T-helper 1 cell (primary cell): ENCODE data around the gene NR2E1.
A peak's percentile ranks its signal among the peaks of the same experiment; 100 is the strongest.

ENCODE experiments used
- DNase-seq, 5 donors: peaks; one replicate each; pipeline ENCODE4 v3.0.0-alpha.2; 2012 to 2020
- total RNA-seq, 4 donors: gene quantifications; one replicate each; lab custom pipeline; 2026; lab: John Stamatoyannopoulos, UW

Gene NR2E1
- total RNA-seq: 0 reads per million in 4 donors

- no peak for DNase-seq
Observed at GRCh38 chr6:108165714-108166663, at the start of gene NR2E1. Gene NR2E1 (plus strand): TSS chr6:108166022. CDS start chr6:108166766, 744 bp downstream.

- DNase-seq: no peak
Observed at GRCh38 chr6:108116546-108117426, 49.0 kb upstream of the NR2E1 start.

DNA sequence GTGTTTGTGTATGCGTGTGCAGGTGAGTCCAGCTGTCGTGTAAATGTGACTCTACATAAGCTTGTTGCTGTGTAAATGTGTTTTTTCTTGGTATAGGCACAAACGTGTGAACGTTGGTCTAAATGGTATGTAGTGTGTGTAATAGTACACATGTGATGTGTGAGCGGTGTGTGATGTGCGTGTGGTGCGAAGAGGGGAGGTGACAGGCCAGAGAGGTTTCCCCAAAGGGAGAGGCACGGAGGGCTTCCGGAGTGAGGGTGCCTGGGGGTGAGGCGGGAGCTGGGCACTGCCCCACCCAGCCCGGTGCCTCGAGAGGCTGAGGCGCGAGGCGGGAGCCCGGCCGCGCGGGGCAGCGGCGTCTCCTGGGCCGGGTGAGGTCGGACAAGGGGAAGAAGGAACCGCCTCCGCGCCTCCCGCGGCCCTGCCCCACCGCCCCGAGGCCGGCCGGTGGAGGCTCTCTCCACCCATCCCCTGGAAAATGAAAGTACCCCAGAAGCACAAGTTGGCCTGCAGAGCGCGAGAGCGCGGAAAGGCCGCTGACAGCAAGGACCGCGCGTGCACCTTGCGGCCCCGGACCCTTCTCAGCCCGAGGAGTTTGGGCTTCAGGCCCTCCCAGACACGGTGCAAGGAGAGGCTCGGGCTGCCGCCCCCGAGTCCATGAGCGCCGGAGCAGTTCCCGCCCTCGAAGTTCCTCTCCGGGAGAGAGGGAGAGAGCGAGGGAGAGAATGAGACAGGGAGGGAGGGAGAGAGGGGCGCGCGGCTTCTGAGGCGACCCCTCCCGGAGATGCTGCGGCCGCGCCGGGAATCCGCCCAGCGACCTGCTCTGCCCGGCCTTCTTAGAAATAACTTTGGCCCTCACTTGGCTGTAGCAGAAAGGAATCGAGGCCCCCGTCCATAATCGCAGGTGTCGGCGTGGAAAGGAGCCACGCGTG lies 48.1 kb upstream of the NR2E1 start:
- DNase-seq: peak in 1 of 5 donors; percentile 28

GRCh38 chr6:108118359-108118724 lies 47.5 kb upstream of the NR2E1 start:
- no peak for DNase-seq

GRCh38 chr6:108118810-108119768 lies 46.7 kb upstream of the NR2E1 start:
- DNase-seq: no peak

DNA sequence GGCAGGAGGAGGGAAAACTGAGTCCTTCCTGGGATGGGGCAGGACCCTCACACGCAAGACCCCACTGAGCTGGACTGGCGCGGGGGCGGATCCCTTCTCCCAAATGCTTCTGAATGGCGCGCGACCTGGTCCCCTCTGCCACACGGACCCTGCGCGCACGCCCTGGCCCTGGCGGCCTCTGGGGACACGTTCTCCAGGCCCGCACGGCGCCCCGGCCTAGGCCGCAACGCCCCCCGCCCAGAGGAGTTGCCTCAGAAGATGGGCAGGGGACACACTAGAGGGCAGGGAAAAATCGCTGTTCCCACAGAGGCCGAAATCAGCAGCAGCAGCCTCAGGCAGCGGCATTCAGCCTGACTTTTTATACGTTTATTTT lies 46.1 kb upstream of the NR2E1 start:
- DNase-seq: no peak

- no peak for DNase-seq
Observed at GRCh38 chr6:108120311-108120710, 45.5 kb upstream of the NR2E1 start.

- DNase-seq: no peak
Observed at GRCh38 chr6:108121612-108122011, 44.2 kb upstream of the NR2E1 start.

- no peak for DNase-seq
Observed at GRCh38 chr6:108123481-108123929, 42.3 kb upstream of the NR2E1 start.

- no peak for DNase-seq
Observed at GRCh38 chr6:108123946-108124345, 41.9 kb upstream of the NR2E1 start.

DNA sequence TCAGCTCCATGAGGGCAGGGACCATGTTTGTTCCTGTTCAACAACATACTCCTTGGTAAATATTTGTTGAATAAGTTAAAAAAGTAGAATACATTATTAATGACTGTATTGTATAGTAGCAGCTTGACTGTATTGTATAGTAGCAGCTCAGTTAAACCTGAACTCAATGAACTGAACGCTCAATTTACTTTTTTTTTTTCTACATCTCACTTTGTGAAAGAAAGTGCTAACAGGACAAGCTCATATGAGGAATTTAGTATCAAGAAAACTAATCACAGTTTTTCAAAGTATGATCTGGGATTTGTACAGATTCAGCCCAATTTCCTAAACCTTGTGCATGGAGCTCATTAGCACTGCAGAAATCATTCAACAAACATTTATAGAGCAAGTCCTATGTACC lies 38.8 kb upstream of the NR2E1 start:
- DNase-seq: no peak

- DNase-seq: no peak
Observed at GRCh38 chr6:108127826-108128225, 38.0 kb upstream of the NR2E1 start.

- no peak for DNase-seq
Observed at GRCh38 chr6:108130262-108130661, 35.6 kb upstream of the NR2E1 start.

DNA sequence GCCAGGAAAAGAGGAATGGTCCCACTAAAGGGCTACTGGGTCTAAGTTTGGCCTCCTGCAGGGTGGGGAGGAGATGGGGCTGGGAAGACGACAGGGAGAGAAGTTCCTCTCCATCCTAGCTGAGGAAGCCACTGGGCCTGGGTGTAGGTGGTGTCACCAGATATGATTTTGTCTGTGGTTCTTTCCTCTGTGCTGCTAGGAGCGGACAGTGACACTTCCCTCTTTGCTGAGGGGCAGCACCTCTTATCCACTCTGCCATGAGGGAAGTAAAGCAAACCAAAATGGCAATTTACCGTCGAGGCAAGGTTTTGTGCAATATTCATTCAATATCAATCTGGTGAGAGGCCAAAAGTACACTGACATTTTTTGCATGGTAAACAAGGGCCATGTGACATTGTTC lies 33.0 kb upstream of the NR2E1 start:
- DNase-seq: no peak

DNA sequence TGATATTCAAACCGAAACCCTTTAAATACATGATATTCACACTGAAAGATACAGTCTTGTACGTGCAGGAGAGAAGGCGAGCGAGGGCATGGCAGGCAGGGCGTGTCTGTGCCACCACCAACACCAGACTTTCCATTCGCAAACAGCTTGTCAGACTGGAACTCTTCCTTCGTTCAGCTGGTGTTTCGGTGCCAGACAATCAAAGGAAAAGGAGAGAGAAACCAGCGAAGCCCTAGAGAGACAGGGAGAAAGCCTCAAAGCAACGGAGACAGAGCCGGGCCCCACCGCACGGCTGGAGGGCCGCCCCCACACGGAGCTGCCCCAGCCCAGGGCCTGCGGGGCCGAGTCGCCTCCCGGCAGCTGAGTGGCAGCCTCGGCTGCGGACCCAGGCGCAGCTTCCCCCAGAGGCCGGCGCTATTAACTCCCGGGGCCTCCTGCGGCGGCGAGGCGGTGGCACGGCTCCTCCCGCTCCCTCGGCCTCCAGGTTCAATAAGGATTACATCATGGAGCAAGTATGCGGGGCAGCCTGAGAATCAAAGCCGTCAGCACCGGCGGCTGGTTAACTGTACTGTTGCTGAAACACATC lies 32.1 kb upstream of the NR2E1 start:
- no peak for DNase-seq

DNA sequence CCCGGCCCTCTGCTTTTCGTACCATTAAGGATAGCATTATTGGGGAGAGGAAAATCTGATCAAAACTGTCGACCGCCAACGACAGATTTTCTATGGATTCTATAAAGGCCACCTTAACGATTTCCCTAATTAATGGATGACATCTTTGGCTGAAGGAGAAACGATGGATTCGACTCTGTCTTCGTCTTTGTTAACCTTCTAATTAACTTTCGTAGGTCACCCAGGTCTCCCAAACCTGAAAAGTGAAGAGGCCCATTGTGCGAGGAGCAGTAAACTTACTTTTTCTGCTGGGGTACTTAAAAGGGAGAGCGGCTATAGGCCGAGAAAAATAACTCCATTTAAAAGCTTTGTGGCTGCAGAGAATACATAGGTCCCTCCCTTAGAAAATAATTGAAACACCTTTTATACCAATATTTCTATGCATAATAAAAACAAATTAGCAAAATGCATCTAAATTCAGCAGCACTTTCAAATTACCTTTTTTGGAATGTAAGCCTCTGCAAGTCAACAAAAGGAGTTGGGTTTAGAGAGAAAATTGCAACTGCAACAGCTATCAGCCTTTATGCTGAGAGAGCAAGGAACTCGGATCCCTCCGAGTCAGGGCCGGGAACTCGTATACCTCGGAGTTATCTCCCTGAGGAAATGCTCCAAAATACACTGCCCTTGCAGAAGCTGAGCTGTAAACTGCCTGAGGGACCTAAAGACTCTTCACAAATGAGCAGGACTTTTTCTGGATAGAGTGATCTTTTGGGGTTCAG lies 31.4 kb upstream of the NR2E1 start:
- DNase-seq: no peak

DNA sequence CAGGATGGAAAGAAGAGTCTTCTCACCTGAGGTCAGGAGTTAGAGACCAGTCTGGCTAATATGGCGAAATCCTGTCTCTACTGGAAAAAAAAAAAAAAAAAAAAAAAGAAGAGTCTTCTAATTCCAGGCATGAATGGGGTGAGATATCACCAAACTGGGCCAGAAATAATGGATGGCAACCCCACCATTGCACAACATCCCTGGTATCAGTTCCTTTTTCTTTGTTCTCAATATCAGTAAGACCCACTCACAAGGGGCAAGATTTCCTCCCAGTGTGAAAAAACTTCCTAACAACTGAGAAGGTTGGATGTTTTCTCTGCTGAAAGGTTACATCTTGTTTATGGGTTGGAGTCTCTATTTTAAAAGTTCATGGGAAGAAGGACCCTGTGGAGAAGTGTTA lies 23.6 kb upstream of the NR2E1 start:
- no peak for DNase-seq

DNA sequence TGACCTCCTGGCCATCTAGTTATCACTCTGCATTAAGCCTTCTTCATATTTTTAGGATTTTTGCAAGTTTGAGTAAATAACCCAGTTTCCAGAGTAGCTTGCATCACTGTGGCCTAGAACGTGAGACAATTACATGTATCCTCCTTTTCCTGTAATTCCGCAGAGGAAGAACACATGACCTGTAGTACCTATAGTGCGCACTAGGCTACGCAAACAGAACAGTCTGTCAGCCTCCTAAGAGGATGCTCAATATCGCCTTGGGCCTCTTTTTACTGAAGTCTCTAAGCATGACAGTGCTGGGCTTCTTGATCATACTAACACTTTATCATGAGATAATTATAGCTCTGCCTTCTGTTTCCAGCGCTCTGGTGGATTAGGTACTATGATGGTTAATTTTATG lies 20.2 kb upstream of the NR2E1 start:
- DNase-seq: no peak

GRCh38 chr6:108152446-108152845 lies 13.4 kb upstream of the NR2E1 start:
- no peak for DNase-seq
